Activated CD4-positive, alpha-beta T cell treated with anti-CD3 and anti-CD28 coated beads for 48 hours (primary cell): ENCODE results near the gene B3GAT2.
A peak's percentile ranks its signal among the peaks of the same experiment; 100 is the strongest.
"Not testable (repeated sequence)": the region's sequence is repeated elsewhere in the genome, so short reads cannot be mapped to it uniquely, and the experiment has no call there.

Experiments used
- DNase-seq: peaks from one replicate; pipeline ENCODE4 v3.0.0-alpha.2; 2020

Gene B3GAT2, protein sequence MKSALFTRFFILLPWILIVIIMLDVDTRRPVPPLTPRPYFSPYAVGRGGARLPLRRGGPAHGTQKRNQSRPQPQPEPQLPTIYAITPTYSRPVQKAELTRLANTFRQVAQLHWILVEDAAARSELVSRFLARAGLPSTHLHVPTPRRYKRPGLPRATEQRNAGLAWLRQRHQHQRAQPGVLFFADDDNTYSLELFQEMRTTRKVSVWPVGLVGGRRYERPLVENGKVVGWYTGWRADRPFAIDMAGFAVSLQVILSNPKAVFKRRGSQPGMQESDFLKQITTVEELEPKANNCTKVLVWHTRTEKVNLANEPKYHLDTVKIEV

DNA sequence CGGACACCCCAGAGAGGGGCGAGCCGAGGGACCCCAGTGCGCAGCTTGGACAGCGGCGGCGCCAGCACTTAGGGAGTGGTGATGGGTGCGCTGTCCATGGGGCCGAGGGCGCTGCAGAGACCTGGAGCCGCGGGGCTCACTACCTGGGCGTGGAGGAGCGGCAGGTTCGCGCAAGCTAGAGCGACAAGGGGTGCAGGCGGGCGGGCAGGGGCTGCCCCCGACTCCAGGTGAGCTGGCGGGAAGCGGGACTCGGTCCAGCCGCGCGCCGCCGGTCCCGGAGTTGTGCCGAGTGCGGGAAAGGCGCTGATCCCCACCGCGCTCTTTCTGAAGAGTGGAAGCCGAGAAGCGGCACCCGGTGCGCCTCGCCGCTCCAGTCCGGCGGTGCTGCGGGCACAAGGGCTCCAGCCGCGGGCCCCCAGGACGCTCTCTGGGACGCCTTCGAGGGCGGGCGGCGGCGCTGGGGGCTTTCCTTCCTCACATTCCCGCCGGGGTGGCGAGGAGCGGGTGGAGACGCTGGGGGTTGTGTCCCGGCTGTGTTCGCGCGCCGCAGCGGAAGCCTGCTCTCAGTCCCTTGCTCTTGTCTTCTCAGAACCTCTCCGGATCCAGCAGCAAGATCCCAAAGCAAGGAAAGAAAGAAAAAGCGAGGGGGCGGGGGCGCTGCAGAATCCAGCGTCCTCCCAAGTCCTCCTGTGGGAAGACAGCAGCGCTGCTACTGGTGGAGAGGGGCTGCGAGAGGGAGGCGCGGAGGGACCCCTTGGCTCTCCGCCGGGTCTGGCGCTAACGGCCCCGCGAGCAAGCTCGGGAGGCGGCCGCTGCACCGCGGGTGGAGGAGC lies at the start of gene B3GAT2:
Gene B3GAT2 (minus strand): TSS at position 610 of the 833 bp plus-strand sequence. CDS start 631 bp downstream, outside the sequence.
- peak; percentile 6 for DNase-seq

DNA sequence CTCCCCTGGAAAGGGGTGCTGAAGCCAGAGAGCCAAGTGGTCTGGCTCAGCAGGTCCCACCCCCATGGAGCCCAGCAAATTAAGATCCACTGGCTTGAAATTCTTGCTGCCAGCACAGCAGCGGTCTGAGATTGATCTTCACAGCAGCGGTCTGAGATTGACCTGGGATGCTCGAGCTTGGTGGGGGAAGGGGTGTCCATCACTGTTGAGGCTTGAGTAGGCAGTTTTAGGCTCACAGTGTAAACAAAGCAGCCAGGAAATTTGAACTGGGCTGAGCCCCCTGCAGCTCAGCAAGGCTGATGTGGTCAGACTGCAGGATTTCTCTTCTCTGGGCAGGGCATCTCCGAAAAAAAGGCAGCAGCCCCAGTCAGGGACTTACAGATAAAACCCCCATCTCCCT lies 41.3 kb upstream of the B3GAT2 start:
- DNase-seq: no peak

DNA sequence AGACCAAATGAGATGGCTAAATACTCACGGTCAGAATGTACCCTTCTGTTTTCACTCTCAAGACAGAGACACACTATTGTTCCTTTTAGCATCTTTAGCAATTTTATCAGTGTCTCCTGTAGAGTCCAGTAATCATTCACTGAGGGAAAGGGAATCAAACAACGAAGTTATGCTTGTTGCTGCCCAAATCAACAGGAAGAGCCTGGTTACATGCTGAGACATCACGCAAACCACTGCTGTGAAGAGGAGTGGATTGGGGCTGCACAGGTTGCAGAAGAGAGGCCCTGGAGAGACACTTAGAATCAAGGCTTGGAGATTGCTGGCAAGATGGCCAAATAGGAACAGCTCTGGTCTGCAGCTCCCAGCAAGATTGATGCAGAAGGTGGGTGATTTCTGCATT lies 40.5 kb upstream of the B3GAT2 start:
- DNase-seq: no peak

DNA sequence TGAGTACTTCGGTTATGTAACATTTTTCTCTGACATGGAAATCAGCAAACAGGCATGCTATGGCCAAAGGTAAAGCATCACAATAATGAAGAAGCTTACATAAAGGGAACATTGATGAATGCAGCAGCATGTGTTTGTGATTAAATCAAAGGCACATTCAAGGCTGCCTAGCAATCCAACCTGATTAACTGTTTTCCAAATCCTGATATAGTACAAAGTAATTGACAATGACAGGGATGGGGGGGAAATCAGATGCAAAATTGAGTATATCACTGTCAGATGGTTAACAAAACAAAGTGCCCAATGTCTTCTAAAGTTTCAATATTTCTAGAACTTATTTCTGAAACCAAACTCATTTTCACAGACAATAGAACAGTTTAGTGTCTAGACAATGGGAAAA lies 39.2 kb upstream of the B3GAT2 start:
- no peak for DNase-seq

DNA sequence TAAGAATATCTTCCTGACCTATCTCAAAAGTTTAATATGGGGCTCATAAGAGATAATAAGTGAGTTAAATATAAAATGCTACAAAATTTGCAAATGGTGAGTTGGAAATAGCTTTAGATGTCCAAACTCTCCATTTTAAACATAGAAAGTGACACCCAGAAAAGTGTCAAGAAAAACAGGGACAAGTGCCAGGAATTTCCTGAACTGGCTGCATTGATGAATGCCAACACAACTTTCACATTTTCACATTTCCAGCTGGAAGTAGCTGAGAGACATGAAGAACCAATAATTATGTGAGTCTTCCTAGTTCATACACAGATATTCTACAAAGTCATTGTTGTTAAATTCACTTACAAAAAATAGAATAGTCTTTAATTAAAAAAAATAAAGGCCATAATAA lies 38.6 kb upstream of the B3GAT2 start:
- no peak for DNase-seq

DNA sequence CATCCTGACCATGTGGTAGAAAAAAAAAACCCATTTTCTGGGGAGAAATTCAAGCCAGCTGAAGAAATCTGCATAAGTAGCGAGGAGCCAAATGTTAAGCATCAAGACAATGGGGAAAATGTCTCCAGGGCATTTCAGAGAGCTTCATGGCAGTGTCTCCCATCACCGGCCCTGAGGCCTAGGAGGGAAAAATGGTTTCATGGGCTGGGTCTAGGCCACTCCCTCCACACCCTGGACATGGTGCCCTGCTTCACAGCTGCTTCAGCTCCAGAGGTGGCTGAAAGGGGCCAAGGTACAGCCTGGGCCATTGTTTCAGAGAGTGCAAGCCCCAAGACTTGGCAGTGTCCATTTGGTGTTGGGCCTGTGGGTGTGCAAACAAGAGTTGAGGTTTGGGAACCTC lies 34.4 kb upstream of the B3GAT2 start:
- no peak for DNase-seq

DNA sequence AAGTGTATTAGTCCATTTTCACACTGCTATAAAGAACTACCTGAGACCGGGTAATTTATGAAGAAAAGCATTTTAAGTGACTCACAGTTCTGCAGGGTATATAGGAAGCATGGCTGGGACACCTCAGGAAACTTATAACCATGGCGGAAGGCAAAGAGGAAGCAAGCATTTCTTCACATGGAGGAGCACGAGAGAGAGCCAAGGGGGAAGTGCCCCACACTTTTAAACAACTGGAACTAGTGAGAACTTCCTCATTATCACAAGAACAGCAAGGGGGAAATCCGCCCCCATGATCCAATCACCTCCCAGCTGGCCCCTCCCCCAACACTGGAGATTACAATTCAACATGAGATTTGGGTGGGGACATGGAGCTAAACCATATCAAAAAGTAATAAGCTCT lies 28.3 kb upstream of the B3GAT2 start:
- no peak for DNase-seq

DNA sequence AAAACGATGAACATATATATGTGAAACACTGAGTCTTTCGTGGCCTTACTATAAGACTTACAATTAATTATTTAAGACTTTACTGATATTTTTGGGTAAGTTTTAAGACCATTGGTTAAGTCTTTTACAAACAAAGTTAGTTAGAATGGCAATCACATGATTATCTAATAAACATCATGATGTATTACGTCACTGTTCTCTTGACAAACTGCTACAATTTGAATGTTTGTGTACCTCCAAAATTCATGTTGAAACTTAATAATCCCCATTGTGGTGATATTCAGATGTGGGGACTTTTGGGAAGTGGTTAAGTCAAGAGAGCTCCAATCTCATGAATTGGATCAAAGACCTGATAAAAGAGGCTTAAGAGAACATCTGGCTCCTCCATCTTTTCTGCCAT lies 25.9 kb upstream of the B3GAT2 start:
- no peak for DNase-seq

DNA sequence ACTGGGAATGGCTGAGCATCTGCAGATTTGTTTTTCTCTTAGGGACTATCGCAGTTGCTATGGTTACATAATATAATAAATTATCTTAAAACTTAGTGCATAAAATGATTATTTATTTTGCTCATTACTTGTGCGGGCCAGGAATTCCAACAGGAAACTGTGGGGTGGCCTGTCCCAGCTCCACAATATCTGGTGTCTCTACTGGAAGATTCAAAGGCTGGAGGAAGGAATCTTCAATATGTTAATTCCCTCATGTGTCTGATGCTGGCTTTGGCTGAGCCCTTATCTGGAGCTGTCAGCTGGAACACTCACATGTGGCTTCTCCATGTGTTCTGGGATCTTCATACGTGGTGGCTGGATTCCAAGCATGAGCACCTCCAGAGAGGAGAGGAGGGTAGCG lies 23.9 kb upstream of the B3GAT2 start:
- no peak for DNase-seq

DNA sequence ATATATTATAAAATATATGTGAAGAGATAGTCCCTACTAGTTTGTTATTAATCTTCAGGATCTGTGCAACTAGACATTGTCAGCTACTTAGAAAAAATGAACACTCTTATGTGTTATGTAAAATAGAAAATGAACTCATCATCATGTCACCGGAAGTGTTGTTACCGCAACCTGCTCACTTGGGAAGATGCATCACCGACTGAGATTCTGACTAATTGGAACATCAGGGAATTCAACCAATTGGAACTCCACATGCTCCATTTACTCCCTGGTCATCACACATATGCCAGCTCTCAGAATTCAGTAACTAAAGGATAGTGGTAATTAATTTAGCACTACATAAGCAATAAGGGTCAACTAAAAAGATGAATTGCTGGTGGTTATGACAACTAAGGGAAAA lies 16.7 kb upstream of the B3GAT2 start:
- no peak for DNase-seq

DNA sequence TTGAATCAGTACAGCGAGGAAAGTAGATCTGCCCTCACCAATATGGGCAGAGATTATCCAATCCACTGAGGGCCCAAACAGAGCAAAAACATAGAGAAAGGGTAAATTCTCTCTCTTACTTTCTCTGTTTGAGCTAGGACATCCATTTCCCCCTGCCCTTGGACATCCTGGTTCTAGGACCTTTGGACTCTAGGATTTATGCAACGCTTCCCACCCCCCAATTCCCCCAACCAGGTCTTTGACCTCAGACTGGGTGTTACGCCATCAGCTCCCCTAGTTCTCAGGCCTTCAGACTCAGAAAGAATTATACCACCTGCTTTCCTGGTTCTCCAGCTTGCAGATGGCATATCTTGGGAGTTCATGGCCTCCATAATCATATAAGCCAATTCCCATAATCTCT lies 10.2 kb upstream of the B3GAT2 start:
- no peak for DNase-seq

DNA sequence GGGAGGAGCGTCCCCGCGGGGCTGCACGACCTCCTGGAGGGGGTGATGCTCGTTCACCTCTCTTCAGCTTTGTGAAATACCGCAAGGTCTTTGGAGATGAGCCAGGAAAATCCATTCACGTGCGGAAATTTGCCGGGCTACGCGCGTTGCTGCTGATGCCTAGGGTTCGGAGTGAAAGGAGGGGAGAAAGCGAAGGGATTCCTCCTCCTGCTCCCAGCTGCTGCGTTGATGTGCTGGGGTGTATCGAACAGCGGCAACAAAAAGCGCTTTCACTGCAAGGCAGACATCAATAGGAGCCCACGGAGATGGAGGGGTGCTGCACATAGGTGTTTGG lies 391 bp upstream of the B3GAT2 start:
- no peak for DNase-seq

DNA sequence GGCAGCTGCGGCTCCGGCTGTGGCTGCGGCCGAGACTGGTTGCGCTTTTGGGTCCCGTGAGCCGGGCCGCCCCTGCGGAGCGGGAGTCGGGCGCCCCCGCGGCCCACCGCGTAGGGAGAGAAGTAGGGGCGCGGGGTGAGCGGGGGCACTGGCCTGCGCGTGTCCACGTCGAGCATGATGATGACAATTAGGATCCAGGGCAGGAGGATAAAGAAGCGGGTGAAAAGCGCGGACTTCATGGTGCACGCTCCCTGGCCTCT lies 739 bp downstream of the B3GAT2 start:
- DNase-seq: no peak

DNA sequence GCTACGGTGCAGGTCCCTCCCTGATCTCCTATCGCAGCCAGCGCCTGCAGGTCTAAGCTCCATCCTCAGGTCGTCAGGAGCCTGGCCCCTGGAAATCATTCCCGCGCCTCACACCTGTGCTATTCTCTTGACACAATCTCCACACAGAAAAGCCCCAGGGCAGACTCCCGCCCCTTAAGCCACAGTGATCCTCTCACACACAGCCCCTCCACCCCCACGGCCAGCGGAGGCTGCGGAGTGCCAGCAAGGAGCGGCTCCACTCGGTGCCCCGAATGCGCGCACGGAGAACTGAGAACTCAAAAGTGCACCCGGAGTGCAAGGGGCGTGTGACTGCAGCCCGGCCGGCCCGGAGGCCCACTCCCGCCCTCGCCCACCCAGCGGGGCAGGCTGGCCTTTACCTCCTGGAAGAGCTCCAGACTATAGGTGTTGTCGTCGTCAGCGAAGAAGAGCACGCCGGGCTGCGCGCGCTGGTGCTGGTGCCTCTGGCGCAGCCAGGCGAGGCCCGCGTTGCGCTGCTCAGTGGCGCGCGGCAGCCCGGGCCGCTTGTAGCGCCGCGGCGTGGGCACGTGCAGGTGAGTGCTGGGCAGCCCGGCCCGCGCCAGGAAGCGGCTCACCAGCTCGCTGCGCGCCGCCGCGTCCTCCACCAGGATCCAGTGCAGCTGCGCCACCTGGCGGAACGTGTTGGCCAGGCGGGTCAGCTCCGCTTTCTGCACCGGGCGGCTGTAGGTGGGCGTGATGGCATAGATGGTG lies 1.2 kb downstream of the B3GAT2 start:
- peak; percentile 92 for DNase-seq

DNA sequence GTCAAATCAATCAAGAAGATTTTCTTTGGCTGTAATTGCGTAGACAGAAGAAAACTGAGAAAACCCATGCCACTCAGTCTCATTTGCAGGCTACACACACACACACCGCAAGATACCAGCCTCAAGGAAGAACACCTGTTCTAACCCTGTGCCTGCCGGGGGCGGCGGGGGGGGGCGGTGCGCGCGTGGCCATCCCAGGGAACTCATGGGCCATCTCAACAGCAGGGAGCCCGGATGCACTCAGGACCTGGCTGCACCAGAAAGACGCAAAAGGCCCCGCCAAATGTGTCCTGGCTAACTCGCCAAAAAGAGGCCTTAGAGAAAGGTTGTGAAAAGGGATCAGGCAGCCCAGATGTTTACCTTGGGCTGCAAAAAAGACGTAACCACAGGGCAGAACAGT lies 2.1 kb downstream of the B3GAT2 start:
- DNase-seq: no peak

DNA sequence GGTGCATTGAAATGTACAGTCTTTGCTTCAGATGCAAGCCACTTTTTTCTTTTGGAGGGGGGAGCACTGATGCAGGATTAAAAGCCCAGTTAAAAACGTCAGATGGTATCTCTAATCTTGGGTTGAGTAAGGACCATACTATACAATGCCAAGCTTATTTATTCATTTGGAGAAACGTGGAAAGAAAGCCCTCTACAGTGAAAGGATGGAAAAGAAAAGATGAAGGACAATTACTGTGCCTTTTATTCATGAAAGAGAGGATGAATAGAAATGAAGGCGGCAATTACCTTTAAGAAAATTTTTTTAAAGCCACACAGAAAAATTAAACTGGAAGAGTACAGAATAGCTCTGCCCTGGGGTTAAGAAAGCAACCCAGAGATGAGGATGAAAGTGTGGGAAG lies 2.7 kb downstream of the B3GAT2 start:
- DNase-seq: no peak

DNA sequence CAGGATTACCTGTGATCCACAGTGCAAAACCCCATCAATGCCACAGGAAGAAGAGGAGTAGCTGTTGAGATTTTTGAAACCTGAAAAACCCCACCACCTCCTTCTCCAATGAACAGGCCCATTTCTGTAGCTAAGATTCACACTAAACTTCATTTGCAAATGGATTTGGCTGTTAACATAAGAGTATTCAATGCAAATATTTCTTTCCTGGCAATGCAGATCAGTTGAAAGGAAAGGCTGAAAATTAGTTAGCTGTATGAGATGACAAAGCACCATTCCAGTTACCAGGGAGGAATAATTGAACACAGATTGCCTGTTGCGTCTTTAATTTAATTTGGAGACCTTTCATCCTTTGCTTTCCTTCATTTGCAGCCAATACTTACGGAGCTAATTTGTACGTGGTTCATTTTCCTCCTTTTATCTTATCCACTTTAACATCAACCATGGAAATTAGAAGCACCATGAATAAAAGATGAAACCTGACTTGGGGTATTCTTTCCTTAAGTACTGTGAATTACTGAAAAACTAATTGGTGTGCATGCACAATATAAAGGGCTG lies 4.2 kb downstream of the B3GAT2 start:
- no peak for DNase-seq

DNA sequence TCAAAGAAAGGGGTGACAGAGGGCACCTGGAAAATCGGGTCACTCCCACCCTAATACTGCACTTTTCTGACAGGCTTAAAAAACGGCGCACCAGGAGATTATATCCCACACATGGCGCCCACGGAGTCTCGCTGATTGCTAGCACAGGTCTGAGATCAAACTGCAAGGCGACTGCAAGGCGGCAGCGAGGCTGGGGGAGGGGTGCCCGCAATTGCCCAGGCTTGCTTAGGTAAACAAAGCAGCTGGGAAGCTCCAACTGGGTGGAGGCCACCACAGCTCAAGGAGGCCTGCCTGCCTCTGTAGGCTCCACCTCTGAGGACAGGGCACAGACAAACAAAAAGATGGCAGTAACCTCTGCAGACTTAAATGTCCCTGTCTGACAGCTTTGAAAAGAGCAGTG lies 12.5 kb downstream of the B3GAT2 start:
- DNase-seq: not testable (repeated sequence)

DNA sequence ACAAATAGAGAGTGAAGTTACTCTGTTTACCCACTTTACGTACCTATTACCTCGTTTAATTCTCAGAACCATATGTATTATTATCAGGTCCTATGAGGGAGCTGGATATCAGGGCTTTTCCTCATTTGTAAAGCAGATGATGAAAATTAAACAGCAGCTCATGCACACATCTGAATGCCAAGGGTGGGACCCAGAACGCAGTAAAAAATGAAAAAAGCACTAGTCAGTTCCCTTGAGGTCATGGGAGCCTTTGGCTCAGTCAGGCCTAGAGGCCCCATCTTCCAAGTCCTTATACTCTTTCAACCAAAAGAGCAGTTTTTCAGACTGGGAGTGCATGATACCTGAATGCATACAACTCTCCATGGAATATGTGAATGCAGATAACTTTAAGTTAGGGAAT lies 23.0 kb downstream of the B3GAT2 start:
- DNase-seq: no peak

DNA sequence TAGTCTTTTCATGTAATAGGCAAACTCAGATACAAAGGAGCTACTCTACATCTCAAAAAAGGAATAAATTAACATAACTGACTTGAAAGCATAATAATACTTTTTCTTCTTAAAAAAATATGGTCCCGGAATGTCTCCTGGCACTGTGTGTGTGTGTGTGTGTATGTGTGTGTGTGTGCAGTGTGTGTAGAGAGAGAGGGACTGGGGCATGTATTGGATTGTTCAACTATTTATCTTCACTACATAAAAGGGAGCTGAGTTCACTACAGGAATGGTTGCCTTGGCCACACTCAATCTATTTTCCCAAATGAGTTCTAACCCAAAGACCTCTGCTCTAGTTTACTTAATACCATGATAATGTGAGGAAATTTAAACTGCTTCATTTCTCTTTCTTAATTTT lies 51.1 kb downstream of the B3GAT2 start:
- no peak for DNase-seq

DNA sequence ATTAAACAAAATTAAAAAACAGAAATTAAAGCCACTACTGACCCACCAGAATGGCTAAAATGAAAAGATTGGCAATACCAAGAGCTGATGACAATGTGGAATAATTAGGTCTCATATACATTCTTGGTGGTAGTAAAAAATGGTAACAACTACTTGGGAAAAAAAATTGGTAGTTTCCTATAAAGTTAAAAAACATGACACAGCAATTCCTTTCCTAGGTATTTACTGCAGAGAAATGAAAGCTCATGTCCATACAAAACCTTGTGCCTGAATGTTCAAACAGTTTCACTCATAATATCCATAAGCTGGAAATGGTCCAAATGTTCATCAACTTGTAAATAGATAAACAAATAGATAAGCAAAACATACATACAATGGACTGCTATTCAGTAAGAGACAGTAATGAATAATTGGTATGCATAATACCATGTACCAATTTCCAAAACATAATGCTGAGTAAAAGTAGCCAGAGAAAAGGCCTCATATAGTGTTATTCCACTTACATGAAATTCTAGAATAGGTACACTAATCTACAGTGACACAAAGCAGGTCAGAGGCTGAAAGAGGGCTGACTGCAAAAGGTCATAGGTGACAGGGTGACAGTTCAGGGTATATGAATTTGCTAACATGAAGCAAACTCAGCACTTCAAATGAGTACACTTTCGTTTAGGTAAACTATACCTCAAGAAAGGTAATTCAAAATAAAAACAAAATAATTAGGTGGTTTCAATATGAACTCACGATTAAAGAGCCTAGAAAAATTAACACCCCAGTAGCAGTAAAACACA lies 53.0 kb downstream of the B3GAT2 start:
- no peak for DNase-seq

DNA sequence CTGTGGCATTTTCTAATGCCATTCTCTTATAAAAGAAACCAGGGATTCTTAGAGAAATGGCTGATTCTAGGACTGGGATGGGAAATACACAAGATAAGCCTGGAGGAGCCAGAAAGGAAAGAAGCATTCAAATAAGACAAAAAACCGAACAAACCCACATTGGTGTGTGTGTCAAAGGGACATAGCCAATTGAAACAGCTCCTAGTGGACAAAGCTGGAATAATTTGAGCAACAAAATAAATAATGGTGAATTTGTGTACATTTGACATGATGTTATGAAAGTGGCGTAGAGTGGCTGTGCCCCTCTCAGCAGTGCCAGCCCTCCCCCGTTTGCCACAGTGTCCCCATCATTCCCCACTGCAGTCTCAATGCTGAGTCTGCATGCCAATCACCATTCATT lies 55.5 kb downstream of the B3GAT2 start:
- no peak for DNase-seq

DNA sequence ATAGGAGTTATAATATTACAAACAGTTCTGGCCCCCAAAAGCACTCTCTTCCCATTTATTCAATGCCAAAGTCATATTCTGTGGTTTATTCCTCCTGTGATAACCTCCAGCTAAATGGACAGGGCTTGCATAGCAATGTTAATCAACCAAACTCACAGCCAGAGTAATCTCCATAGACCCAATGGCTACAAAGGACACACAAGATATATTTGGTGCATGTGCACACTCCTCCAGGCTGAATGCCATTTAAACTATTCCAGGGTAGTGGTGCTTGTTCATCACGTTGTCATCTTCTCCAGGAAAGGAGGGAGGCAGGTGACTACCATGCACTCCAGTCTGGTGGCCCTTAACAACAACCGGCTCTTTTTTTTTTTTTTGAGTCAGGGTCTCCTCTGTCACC lies 56.8 kb downstream of the B3GAT2 start:
- no peak for DNase-seq
